Right atrium auricular region (tissue), 2 donors: ENCODE results near the gene COG4. TPM values are rescaled to one million over a fixed set of nuclear protein-coding genes. Genes with fewer than 3 reads are reported as not detected.

Experiments used
- DNase-seq: peaks from one replicate; pipeline ENCODE4 v3.0.0-alpha.2; 2019; ENCODE audit warnings: low spot score
- H3K27ac ChIP-seq, 2 donors: fragments of 200-600 bp; sonication (generic); 1 replicate in 1 of 2; 2 replicates in 1 of 2; pipeline ENCODE4 v1.5.1; 2016 to 2019
- H3K27me3 ChIP-seq, 2 donors: fragments of 200-600 bp; sonication (generic); one replicate each; pipeline versions ENCODE4 v1.5.1 to v1.6.0; 2017 to 2019
- H3K36me3 ChIP-seq: fragments of 200-600 bp; sonication (generic); one replicate; pipeline ENCODE4 v1.5.1; 2016
- H3K4me1 ChIP-seq, 2 donors: fragments of 200-600 bp; sonication (generic); one replicate each; pipeline versions ENCODE4 v1.5.1 to v1.6.0; 2017 to 2019
- H3K4me3 ChIP-seq, 2 donors: fragments of 200-600 bp; sonication (generic); 1 replicate in 1 of 2; 2 replicates in 1 of 2; pipeline ENCODE4 v1.5.1; 2017 to 2019; ENCODE audit warnings: mild to moderate bottlenecking in 1 of 2, moderate library complexity in 1 of 2
- H3K9me3 ChIP-seq, 2 donors: fragments of 200-600 bp; sonication (generic); one replicate each; pipeline ENCODE4 v1.5.1; 2019
- total RNA-seq, 2 donors: library from RNA; depleted of rRNA; stranded (reverse); fragments of >200 nt; gene quantifications; one replicate each; pipeline ENCODE4 v1.1.0, GENCODE V29; 2016
- TF ChIP-seq, protein P1 (sequence below), 2 donors: fragments of 200-600 bp; sonication (generic); IDR thresholded peaks; one replicate each; pipeline ENCODE4 v1.5.1; 2019; ENCODE audit warnings: antibody characterized with exemption in 2 of 2

The COG4 gene
- total RNA-seq, 2 donors from 2014 or later, result 29.1 to 41.8 TPM

- TF ChIP-seq, protein P1, sequence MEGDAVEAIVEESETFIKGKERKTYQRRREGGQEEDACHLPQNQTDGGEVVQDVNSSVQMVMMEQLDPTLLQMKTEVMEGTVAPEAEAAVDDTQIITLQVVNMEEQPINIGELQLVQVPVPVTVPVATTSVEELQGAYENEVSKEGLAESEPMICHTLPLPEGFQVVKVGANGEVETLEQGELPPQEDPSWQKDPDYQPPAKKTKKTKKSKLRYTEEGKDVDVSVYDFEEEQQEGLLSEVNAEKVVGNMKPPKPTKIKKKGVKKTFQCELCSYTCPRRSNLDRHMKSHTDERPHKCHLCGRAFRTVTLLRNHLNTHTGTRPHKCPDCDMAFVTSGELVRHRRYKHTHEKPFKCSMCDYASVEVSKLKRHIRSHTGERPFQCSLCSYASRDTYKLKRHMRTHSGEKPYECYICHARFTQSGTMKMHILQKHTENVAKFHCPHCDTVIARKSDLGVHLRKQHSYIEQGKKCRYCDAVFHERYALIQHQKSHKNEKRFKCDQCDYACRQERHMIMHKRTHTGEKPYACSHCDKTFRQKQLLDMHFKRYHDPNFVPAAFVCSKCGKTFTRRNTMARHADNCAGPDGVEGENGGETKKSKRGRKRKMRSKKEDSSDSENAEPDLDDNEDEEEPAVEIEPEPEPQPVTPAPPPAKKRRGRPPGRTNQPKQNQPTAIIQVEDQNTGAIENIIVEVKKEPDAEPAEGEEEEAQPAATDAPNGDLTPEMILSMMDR (IDR thresholded peaks at IDR 0.05), result no peak
- H3K27ac ChIP-seq, result no peak overlapping the region
- H3K4me1 ChIP-seq, result peaks cover 0 to 29% of the 10 kb centered on the region in 2 donors
- H3K9me3 ChIP-seq, result no peaks in the 10 kb centered on the region
- no peak for DNase-seq
- H3K4me3 ChIP-seq, result no peak overlapping the region
- H3K36me3 ChIP-seq, result peaks cover 45% of the 10 kb centered on the region
- H3K27me3 ChIP-seq, result no peaks in the 10 kb centered on the region
Measured at GRCh38 chr16:70475054-70475871, 48.1 kb downstream of the COG4 start.

DNA sequence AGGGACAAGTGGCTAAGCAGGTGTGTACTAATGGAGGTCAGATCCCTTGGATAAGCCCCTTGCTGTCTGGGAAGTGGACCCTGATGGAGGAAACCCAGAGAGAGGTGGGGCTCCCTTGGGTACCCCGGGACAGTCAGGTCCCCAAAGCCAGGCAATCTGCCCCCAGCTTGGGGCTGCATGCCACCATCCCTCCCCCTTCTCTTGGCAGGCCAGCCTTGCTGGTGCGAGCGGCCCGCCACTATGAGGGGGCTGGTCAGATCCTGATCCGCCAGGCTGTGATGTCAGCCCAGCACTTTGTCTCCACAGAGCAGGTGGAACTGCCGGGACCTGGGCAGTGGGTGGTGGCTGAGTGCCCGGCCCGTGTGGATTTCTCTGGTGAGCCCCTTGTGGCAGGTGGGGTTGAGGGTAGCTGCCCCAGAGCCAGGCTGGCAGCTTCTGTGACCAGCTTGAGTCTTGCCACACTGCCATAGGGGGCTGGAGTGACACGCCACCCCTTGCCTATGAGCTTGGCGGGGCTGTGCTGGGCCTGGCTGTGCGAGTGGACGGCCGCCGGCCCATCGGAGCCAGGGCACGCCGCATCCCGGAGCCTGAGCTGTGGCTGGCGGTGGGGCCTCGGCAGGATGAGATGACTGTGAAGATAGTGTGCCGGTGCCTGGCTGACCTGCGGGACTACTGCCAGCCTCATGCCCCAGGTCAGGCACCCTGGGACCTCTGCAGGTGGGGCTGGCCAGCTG is 48.9 kb downstream of the COG4 start:
- no peaks in the 10 kb centered on the region for H3K27me3 ChIP-seq
- H3K4me1 ChIP-seq, result peaks cover 0 to 21% of the 10 kb centered on the region in 2 donors
- no peak for DNase-seq
- no peaks in the 10 kb centered on the region for H3K9me3 ChIP-seq
- TF ChIP-seq, protein P1 (IDR thresholded peaks at IDR 0.05), result no peak
- H3K27ac ChIP-seq, result no peak overlapping the region
- no peak overlapping the region for H3K4me3 ChIP-seq
- peaks cover 38% of the 10 kb centered on the region for H3K36me3 ChIP-seq

DNA sequence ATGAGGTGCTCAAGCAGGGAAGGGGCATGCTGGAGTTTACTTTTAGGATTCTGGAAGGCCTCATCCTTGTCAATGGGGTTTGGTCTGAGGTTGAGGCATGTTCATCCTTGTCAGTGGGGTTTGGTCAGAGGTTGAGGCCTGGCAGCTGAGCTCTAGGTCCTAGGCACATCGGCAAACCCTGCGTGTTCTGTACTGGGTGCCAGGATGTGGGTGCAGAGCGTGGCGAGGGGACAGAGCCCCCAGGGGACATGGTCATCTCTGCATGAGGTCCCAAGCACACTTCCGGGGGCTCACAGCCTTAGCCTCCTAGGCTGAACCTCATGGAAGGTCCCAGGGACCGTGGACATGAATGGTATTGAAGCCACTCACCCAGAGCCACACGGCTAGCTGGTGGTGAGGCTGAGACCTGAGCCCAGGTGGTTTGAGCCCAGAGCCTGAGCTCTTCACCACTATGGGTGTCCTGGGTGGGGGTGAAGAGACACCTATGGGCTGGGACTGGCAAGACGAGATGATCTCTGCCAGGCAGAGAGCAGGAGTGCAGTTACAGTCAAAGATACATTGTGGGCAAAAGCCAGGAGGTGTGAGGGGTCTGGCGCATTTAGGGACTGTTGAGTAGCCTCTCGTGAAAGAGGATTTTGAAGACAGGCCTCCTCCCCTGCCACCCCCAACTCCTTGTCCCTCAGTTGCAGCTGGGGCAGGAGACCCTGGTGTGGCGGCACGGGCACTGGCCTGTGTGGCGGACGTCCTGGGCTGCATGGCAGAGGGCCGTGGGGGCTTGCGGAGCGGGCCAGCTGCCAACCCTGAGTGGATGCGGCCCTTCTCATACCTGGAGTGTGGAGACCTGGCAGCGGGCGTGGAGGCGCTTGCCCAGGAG is 49.7 kb downstream of the COG4 start:
- DNase-seq, result no peak
- Histone ChIP-seq H3K4me1 (peaks cover 0 to 13% of the 10 kb centered on the region in 2 donors), H3K4me3 (no peak overlapping the region), H3K27ac (no peak overlapping the region), H3K27me3 (no peaks in the 10 kb centered on the region), H3K9me3 (no peaks in the 10 kb centered on the region), H3K36me3 (peaks cover 31% of the 10 kb centered on the region)
- TF ChIP-seq, protein P1 (IDR thresholded peaks at IDR 0.05), result no peak

DNA sequence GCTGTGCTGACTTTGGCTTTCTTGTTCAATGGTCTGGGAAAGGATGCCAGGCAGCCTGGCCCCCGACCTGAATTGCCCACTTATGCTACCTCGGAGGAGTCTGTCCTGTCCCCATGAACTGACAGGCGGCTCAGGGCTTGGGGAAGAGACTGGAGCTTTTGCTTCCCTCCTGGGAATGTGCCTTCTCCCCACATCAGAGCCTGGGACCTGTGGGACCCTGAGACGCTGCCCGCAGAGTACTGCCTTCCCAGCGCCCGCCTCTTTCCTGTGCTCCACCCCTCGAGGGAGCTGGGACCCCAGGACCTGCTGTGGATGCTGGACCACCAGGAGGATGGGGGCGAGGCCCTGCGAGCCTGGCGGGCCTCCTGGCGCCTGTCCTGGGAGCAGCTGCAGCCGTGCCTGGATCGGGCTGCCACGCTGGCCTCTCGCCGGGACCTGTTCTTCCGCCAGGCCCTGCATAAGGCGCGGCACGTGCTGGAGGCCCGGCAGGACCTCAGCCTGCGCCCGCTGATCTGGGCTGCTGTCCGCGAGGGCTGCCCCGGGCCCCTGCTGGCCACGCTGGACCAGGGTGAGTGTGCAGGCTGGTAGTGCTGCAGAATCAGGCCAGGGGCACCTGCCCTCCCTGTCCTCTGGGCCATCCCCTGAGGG is 50.4 kb downstream of the COG4 start:
- TF ChIP-seq, protein P1 (IDR thresholded peaks at IDR 0.05), result no peak
- DNase-seq, result no peak
- no peaks in the 10 kb centered on the region for H3K27me3 ChIP-seq
- peaks cover 31% of the 10 kb centered on the region for H3K36me3 ChIP-seq
- H3K4me1 ChIP-seq, result peaks cover 0 to 7% of the 10 kb centered on the region in 2 donors
- H3K4me3 ChIP-seq, result no peak overlapping the region
- H3K27ac ChIP-seq, result no peak overlapping the region
- no peaks in the 10 kb centered on the region for H3K9me3 ChIP-seq

- H3K4me3 ChIP-seq, result no peak overlapping the region
- H3K9me3 ChIP-seq, result no peaks in the 10 kb centered on the region
- TF ChIP-seq, protein P1 (IDR thresholded peaks at IDR 0.05), result peak in 1 of 2 donors; percentile 61
- H3K36me3 ChIP-seq, result peaks cover 37% of the 10 kb centered on the region
- no peaks in the 10 kb centered on the region for H3K4me1 ChIP-seq
- H3K27me3 ChIP-seq, result no peaks in the 10 kb centered on the region
- DNase-seq, result no peak
- no peak overlapping the region for H3K27ac ChIP-seq
Measured at GRCh38 chr16:70470927-70471341, 52.4 kb downstream of the COG4 start.
